ENCODE data around the gene NFIB.

NFIB gene

GRCh38 chr9:14318361-14318760 is 4.4 kb upstream of the NFIB start:
- DNase-seq: no peak

- no peak for DNase-seq
These were observed 3.9 kb upstream of the NFIB start for GRCh38 chr9:14317667-14318320.

GRCh38 chr9:14316602-14317300 is 2.8 kb upstream of the NFIB start:
- no peak for DNase-seq

GRCh38 chr9:14315875-14316601 is 2.1 kb upstream of the NFIB start:
- no peak for DNase-seq

- DNase-seq: no peak
These were observed 1.3 kb upstream of the NFIB start for GRCh38 chr9:14314929-14315874.

- DNase-seq: no peak
These were observed 535 bp upstream of the NFIB start for GRCh38 chr9:14314424-14314928.

GRCh38 chr9:14313378-14313940 is 482 bp downstream of the NFIB start:
- DNase-seq: no peak

- DNase-seq: no peak
These were observed 1.1 kb downstream of the NFIB start for GRCh38 chr9:14312719-14313377.

- no peak for DNase-seq
These were observed 1.8 kb downstream of the NFIB start for GRCh38 chr9:14311956-14312685.

GRCh38 chr9:14311171-14311949 is 2.6 kb downstream of the NFIB start:
- DNase-seq: no peak

GRCh38 chr9:14310311-14310710 is 3.6 kb downstream of the NFIB start:
- no peak for DNase-seq

GRCh38 chr9:14309403-14309802 is 4.5 kb downstream of the NFIB start:
- DNase-seq: no peak

- DNase-seq: no peak
These were observed 5.1 kb downstream of the NFIB start for GRCh38 chr9:14308853-14309145.

GRCh38 chr9:14307989-14308852 is 5.7 kb downstream of the NFIB start:
- no peak for DNase-seq

GRCh38 chr9:14306672-14307660 is 7.0 kb downstream of the NFIB start:
- no peak for DNase-seq

- DNase-seq: no peak
These were observed 7.8 kb downstream of the NFIB start for GRCh38 chr9:14306188-14306587.

GRCh38 chr9:14304259-14304658 is 9.7 kb downstream of the NFIB start:
- no peak for DNase-seq

- no peak for DNase-seq
These were observed 10.4 kb downstream of the NFIB start for GRCh38 chr9:14303521-14303920.

Data from NCI-H1436 treated with DMSO at 0.1 percent for 48 hours (cell line).